Type B pancreatic cell (in vitro differentiated cells): ENCODE measurements around the gene DYRK4. TPM values are rescaled to one million over a fixed set of nuclear protein-coding genes. Genes with fewer than 3 reads are reported as not detected.
"Not testable (repeated sequence)": the region's sequence is repeated elsewhere in the genome, so short reads cannot be mapped to it uniquely, and the experiment has no call there.

Experiments
- DNase-seq: peaks from one replicate; pipeline ENCODE4 v3.0.0; 2021; ENCODE audit warnings: mixed read lengths; ENCODE audit not compliant: unreplicated experiment; ENCODE audit errors: extremely low spot score
- H3K27ac Mint-ChIP-seq: 2 replicates; pipeline ENCODE4 v1.8.0; 2021; ENCODE audit warnings: mild to moderate bottlenecking, mixed read lengths
- H3K27me3 Mint-ChIP-seq: 2 replicates; pipeline ENCODE4 v1.8.0; 2021; ENCODE audit warnings: mixed read lengths
- H3K36me3 Mint-ChIP-seq: 2 replicates; pipeline ENCODE4 v1.8.0; 2021; ENCODE audit warnings: mixed read lengths
- H3K4me1 Mint-ChIP-seq: one replicate; pipeline ENCODE4 v1.8.0; 2021; ENCODE audit warnings: mixed read lengths; ENCODE audit not compliant: unreplicated experiment
- H3K4me3 Mint-ChIP-seq: 2 replicates; pipeline ENCODE4 v1.8.0; 2021; ENCODE audit warnings: mild to moderate bottlenecking, mixed read lengths
- H3K9me3 Mint-ChIP-seq: 2 replicates; pipeline ENCODE4 v1.8.0; 2021; ENCODE audit warnings: mixed read lengths
- long read RNA-seq: library from polyadenylated mRNA; unstranded; transcript quantifications from one replicate; pipeline ENCODE4 v2.0.0, GENCODE V29; 2020
- total RNA-seq: library from RNA; stranded (reverse); gene quantifications from 2 replicates; pipeline ENCODE4 v1.2.1, GENCODE V29; 2021; ENCODE audit warnings: low replicate concordance
- TF ChIP-seq, protein P1 (sequence below): fragments of 200-600 bp; sonication (generic); conservative IDR thresholded peaks from 2 replicates; pipeline ENCODE4 v1.5.0; 2021; ENCODE audit warnings: antibody characterized with exemption, mild to moderate bottlenecking

Gene DYRK4
- total RNA-seq, result 31.6 and 57.7 TPM in 2 replicates
- long read RNA-seq, partial matches to known transcripts, result 33 of 41 reads
- long read RNA-seq, other reads (novel, unspliced or antisense), result 7 of 41 reads

DNA sequence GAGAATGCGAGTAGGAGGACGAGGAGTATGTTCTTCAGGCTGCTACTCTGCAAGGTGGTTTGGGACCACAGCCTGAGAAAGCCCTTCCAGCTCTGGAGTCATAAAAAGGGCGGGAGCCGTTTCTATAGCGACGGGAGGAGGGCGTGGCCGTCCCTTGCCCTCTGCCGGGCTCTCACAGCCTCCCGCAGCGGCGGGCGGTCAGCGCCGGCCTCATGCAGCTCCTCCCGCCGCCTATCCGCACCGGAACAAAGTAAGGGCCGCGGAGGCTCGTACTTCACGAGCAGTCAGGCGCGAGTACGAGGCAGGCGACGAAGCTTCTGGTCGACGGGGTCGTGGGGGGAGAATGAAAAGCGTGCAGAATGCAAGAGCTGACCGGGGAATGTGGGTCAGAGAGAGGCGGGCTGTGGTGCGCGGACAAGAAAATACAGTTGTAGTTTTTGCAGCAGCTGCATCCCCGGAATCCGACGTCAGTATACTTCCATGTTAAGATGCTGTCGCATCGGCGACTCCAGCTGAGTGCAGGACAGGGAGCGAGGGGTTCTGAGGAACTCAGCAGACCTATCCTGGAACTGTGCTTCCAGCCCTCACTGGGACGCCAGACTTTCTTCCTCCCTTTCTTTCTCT lies at the start of gene DYRK4:
Gene DYRK4 (plus strand): TSS at position 175 of the 624 bp plus-strand sequence. CDS start 38 bp downstream, at position 213.
- TF ChIP-seq, protein P1, sequence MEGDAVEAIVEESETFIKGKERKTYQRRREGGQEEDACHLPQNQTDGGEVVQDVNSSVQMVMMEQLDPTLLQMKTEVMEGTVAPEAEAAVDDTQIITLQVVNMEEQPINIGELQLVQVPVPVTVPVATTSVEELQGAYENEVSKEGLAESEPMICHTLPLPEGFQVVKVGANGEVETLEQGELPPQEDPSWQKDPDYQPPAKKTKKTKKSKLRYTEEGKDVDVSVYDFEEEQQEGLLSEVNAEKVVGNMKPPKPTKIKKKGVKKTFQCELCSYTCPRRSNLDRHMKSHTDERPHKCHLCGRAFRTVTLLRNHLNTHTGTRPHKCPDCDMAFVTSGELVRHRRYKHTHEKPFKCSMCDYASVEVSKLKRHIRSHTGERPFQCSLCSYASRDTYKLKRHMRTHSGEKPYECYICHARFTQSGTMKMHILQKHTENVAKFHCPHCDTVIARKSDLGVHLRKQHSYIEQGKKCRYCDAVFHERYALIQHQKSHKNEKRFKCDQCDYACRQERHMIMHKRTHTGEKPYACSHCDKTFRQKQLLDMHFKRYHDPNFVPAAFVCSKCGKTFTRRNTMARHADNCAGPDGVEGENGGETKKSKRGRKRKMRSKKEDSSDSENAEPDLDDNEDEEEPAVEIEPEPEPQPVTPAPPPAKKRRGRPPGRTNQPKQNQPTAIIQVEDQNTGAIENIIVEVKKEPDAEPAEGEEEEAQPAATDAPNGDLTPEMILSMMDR, result no peak
- Mint-ChIP-seq H3K27ac (peak within 1 kb of the TSS; percentile 24), H3K4me1 (peaks cover 7% of the 10 kb centered on the region)

GRCh38 chr12:4518106-4518728 lies 43.8 kb upstream of the DYRK4 start:
- Mint-ChIP-seq H3K27me3 (no peaks in the 10 kb centered on the region), H3K4me3 (no peak overlapping the region)

More for the DNA sequence above, at the start of gene DYRK4:
- Mint-ChIP-seq H3K4me3 (peak within 1 kb of the TSS; percentile 86), H3K36me3 (peaks cover 15% of the 10 kb centered on the region), H3K9me3 (no peaks in the 10 kb centered on the region), H3K27me3 (peaks cover 40% of the 10 kb centered on the region)
- DNase-seq, result peak; percentile 84

DNA sequence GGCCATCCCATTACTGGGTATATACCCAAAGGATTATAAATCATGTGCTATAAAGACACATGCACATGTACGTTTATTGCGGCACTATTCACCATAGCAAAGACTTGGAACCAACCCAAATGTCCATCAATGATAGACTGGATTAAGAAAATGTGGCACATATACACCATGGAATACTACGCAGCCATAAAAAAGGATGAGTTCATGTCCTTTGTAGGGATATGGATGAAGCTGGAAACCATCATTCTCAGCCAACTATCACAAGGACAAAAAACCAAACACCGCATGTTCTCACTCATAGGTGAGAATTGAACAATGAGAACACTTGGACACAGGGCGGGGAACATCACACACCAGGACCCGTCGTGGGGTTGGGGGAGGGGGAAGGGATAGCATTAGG lies 38.6 kb upstream of the DYRK4 start:
- H3K4me3 Mint-ChIP-seq, H3K27ac Mint-ChIP-seq, DNase-seq, H3K27me3 Mint-ChIP-seq, H3K9me3 Mint-ChIP-seq, H3K4me1 Mint-ChIP-seq: not testable (repeated sequence)
- peaks cover 34% of the 10 kb centered on the region for H3K36me3 Mint-ChIP-seq

More at GRCh38 chr12:4518106-4518728, 43.8 kb upstream of the DYRK4 start:
- Mint-ChIP-seq H3K36me3 (peaks cover 42% of the 10 kb centered on the region), H3K9me3 (no peaks in the 10 kb centered on the region), H3K4me1 (no peaks in the 10 kb centered on the region), H3K27ac (no peak overlapping the region)
- TF ChIP-seq, protein P1, result no peak
- no peak for DNase-seq

DNA sequence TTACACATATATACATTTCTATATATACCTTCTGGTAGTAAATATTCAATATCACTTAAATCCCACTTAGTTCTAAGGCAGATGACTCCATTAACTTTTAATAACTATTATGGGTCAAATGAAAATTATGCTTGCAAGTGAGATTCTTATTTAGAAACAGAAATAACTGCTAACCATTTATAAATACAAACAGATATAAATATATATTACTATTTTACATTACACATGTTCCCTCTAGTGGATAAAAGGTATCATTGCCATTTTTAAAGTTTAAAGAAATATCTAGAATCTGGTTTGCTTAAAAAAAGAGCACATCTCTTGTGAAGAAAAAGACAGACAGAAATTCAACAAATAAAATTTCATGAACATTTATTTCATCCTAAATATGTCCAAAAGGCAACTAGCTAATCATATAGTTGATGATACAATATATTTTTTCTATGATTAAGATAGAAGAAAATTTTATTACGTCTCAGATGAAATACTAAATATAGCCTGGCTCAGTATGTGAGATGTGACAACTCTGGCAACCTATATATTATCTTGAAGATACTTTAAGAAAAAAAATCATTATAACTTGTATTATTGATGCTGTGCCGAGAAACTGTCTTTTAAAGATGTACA lies 35.0 kb upstream of the DYRK4 start:
- Mint-ChIP-seq H3K9me3 (no peaks in the 10 kb centered on the region), H3K27ac (no peak overlapping the region), H3K4me1 (no peaks in the 10 kb centered on the region), H3K36me3 (peaks cover 15% of the 10 kb centered on the region), H3K27me3 (no peaks in the 10 kb centered on the region), H3K4me3 (no peak overlapping the region)
- DNase-seq, result no peak
- TF ChIP-seq, protein P1, result peak; percentile 85

- H3K27me3 Mint-ChIP-seq, result no peaks in the 10 kb centered on the region
Observed at GRCh38 chr12:4530160-4530559, 31.8 kb upstream of the DYRK4 start.

More at GRCh38 chr12:4530160-4530559, 31.8 kb upstream of the DYRK4 start:
- H3K36me3 Mint-ChIP-seq, result no peaks in the 10 kb centered on the region
- H3K27ac Mint-ChIP-seq, result no peak overlapping the region
- no peaks in the 10 kb centered on the region for H3K9me3 Mint-ChIP-seq
- DNase-seq, result no peak
- TF ChIP-seq, protein P1, result no peak
- H3K4me1 Mint-ChIP-seq, result no peaks in the 10 kb centered on the region
- H3K4me3 Mint-ChIP-seq, result no peak overlapping the region
